A549 (cell line): ENCODE results near the gene ATP1A3.
A peak's percentile ranks its signal among the peaks of the same experiment; 100 is the strongest.

Experiments used
- MYC ChIP-seq: IDR thresholded peaks from 2 replicates; pipeline ENCODE4 v1.6.1; 2012; ENCODE audit warnings: mild to moderate bottlenecking, inconsistent platforms, low read length, improper control_type of control experiment, borderline replicate concordance
- NFE2L2 ChIP-seq: fragments of 150-350 bp; conservative IDR thresholded peaks from 2 replicates; pipeline ENCODE4 v1.6.1; 2014; ENCODE audit warnings: low read length
- POLR2A ChIP-seq: IDR thresholded peaks from 2 replicates; pipeline ENCODE4 v1.6.1; 2012; ENCODE audit warnings: mild to moderate bottlenecking, low read length
- RFX5 ChIP-seq: fragments of 450-650 bp; IDR thresholded peaks from 2 replicates; pipeline ENCODE4 v1.7.1; 2014; ENCODE audit warnings: antibody characterized with exemption, mild to moderate bottlenecking, moderate library complexity
- TF ChIP-seq, protein P1 (sequence below): fragments of >200 bp; sonication (Bioruptor Twin); formaldehyde crosslinking; IDR thresholded peaks from 3 replicates; pipeline ENCODE4 v1.5.1; 2016
- TF ChIP-seq, protein P2 (sequence below): fragments of 150-350 bp; IDR thresholded peaks from 2 replicates; pipeline ENCODE4 v1.6.1; 2014; ENCODE audit warnings: low read depth, mild to moderate bottlenecking, low read length

DNA sequence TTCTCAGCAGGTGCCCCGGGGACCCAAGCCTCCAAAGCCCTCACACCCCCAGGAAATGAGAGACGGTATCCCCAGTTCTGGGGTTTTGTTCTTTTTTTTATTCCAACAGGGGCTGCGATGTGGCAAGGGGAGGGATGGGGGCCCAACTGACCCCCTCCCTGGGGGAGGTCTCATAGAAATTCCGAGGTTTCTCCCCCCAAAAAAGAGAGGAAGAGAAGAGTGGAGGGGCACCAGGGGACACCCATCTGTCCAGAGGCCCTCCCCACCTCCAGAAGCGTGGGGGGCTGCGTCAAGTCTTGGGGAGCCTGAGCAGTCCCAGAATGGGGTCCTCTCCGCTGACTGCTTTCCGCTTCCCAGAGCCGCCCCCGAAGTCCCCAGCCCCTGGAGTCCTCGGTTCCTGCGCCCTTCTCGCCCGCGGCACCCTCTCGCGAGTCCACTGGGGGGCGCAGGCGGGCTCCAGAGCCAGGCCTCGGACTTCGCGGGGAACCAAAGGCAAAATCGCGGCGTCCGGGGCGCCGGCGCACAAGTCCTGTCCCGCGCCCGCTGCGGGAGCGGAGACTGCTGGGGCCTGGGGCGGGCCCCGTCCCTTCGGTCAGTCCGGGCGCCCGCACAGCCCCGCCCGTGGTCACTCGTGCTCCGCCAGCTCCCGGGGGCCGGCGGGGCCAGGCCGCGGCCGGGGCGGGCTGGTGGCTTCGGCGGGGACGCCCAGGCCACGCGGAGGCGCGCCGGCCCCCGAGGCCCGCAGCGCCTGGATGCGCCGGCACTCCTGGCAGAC, 4.4 kb upstream of the ATP1A3 start:
- TF ChIP-seq NFE2L2 = no peak
- TF ChIP-seq, protein P1, sequence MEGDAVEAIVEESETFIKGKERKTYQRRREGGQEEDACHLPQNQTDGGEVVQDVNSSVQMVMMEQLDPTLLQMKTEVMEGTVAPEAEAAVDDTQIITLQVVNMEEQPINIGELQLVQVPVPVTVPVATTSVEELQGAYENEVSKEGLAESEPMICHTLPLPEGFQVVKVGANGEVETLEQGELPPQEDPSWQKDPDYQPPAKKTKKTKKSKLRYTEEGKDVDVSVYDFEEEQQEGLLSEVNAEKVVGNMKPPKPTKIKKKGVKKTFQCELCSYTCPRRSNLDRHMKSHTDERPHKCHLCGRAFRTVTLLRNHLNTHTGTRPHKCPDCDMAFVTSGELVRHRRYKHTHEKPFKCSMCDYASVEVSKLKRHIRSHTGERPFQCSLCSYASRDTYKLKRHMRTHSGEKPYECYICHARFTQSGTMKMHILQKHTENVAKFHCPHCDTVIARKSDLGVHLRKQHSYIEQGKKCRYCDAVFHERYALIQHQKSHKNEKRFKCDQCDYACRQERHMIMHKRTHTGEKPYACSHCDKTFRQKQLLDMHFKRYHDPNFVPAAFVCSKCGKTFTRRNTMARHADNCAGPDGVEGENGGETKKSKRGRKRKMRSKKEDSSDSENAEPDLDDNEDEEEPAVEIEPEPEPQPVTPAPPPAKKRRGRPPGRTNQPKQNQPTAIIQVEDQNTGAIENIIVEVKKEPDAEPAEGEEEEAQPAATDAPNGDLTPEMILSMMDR = peak; percentile 90
- TF ChIP-seq RFX5 = no peak
- no peak for TF ChIP-seq POLR2A
- TF ChIP-seq, protein P2, sequence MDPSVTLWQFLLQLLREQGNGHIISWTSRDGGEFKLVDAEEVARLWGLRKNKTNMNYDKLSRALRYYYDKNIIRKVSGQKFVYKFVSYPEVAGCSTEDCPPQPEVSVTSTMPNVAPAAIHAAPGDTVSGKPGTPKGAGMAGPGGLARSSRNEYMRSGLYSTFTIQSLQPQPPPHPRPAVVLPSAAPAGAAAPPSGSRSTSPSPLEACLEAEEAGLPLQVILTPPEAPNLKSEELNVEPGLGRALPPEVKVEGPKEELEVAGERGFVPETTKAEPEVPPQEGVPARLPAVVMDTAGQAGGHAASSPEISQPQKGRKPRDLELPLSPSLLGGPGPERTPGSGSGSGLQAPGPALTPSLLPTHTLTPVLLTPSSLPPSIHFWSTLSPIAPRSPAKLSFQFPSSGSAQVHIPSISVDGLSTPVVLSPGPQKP = no peak
- TF ChIP-seq MYC = no peak
